ENCODE results near the gene ARMC9.

GRCh38 chr2:231379266-231380215, 181.1 kb downstream of the ARMC9 start:
- TF ChIP-seq CTCF (IDR thresholded peaks at IDR 0.05), result no peak
- TF ChIP-seq POLR2A (IDR thresholded peaks at IDR 0.05), result no peak
- TF ChIP-seq EP300 (IDR thresholded peaks at IDR 0.05), result no peak

All from upper lobe of left lung (tissue), 4 donors.